GM18909 (cell line): ENCODE measurements around the gene KRT16.
"Not testable (repeated sequence)": the region's sequence is repeated elsewhere in the genome, so short reads cannot be mapped to it uniquely, and the experiment has no call there.

Experiments
- ATAC-seq: cut with Tn5 transposase; IDR thresholded peaks from one replicate; pipeline ENCODE4 v1.9.1; 2021; ENCODE audit warnings: mild to moderate bottlenecking; ENCODE audit not compliant: unreplicated experiment, poor library complexity

Gene KRT16

GRCh38 chr17:41617698-41618097 is 5.1 kb upstream of the KRT16 start:
- ATAC-seq = no peak

- ATAC-seq = no peak
These were observed 4.6 kb upstream of the KRT16 start for GRCh38 chr17:41617136-41617535.

GRCh38 chr17:41616486-41616885 is 3.9 kb upstream of the KRT16 start:
- not testable (repeated sequence) for ATAC-seq

- no peak for ATAC-seq
These were observed 2.9 kb upstream of the KRT16 start for GRCh38 chr17:41615454-41615853.

- ATAC-seq = not testable (repeated sequence)
These were observed 2.2 kb upstream of the KRT16 start for GRCh38 chr17:41614767-41615166.

GRCh38 chr17:41614098-41614497 is 1.5 kb upstream of the KRT16 start:
- no peak for ATAC-seq

- no peak for ATAC-seq
These were observed 913 bp upstream of the KRT16 start for GRCh38 chr17:41613277-41614082.

- ATAC-seq = no peak
These were observed 1.5 kb downstream of the KRT16 start for GRCh38 chr17:41610965-41611640.

- not testable (repeated sequence) for ATAC-seq
These were observed 2.5 kb downstream of the KRT16 start for GRCh38 chr17:41610061-41610517.

GRCh38 chr17:41606930-41607329 is 5.6 kb downstream of the KRT16 start:
- not testable (repeated sequence) for ATAC-seq

- no peak for ATAC-seq
These were observed 10.0 kb downstream of the KRT16 start for GRCh38 chr17:41602524-41602923.

- ATAC-seq = no peak
These were observed 12.2 kb downstream of the KRT16 start for GRCh38 chr17:41600318-41600717.

GRCh38 chr17:41599680-41600079 is 12.9 kb downstream of the KRT16 start:
- ATAC-seq = no peak

GRCh38 chr17:41595585-41595984 is 17.0 kb downstream of the KRT16 start:
- no peak for ATAC-seq

GRCh38 chr17:41594363-41594915 is 18.1 kb downstream of the KRT16 start:
- ATAC-seq = no peak

- no peak for ATAC-seq
These were observed 19.1 kb downstream of the KRT16 start for GRCh38 chr17:41593306-41593981.

- ATAC-seq = no peak
These were observed 19.8 kb downstream of the KRT16 start for GRCh38 chr17:41592601-41593305.

- no peak for ATAC-seq
These were observed 23.3 kb downstream of the KRT16 start for GRCh38 chr17:41589301-41589700.

GRCh38 chr17:41588126-41588810 is 24.3 kb downstream of the KRT16 start:
- no peak for ATAC-seq
